ENCODE measurements around the gene DNTT.

Gene DNTT

DNA sequence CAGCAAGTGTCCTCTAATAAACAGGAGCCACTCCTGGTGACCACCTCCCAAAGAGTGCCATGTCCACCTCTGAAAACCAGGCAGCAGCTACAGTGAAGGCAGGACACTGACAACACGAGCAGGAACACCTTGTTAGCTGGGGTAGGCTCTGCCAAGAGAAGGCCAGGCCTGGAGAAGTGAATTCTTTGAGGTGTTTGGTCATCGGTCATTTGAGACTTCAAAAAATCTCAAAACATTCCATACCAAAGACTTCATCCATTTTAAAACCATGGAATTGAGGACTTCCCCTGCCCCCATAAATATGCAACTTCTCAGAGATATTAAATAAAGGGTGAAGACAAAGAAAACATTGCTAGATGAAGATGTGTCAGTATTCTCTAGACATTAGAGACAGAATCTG lies 82.9 kb downstream of the DNTT start:
- no peak for DNase-seq

DNA sequence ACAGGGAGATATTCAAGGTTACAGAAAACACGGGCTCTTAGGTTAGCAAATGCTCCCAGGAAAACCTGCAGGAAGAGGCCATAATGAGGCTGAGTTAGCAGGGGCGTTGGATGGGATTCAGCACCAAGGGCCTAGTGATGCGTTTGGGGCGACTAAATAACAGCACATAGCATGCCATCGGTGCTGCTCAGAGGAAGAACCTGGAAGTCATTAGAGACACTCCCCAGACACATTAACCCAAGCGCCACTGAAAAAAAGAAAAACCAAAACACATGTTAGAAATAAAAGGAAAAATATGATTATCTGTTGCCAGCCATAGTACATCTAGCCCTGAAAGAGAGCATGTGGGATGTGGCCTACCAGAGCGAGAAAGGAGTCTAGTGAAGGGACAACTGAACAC lies 83.4 kb downstream of the DNTT start:
- DNase-seq, result no peak
